ENCODE results near the gene NDUFA7. TPM values are rescaled to one million over a fixed set of nuclear protein-coding genes. Genes with fewer than 3 reads are reported as not detected.

NDUFA7 gene
- total and polyA plus RNA-seq, 2 of the 13 experiments (the other 11 are each of a cell fraction or from before 2014, with no cell fraction given), result 64.5 to 71.5 TPM

- H3K27me3 ChIP-seq (ENCODE audit: control insufficient read depth in 1 of 2, insufficient read depth in 2 of 2, low read length in 2 of 2), result peaks cover 0 to 3% of the 10 kb centered on the region in 2 experiments; a peak in 1 of 5 replicates
- in situ Hi-C loops (cut with HindIII; ENCODE audit: extremely low pct_ligation_motif_present, low pct_unique_long_range_greater_than_20kb), result no loop called here
- H3K4me3 ChIP-seq (replicated peaks in 1 of 3; ENCODE audit: insufficient read depth in 1 of 3, low read depth in 2 of 3, low read length in 3 of 3), result peak overlapping the region in 1 of 3 experiments; percentile 2; a peak in 1 of 6 replicates
- POLR2A ChIA-PET, result interaction anchor here (1.1 to 1.7 kb wide), 4 partner anchors 9 to 56 kb away, joined by 3 to 8 read pairs (median 4); partner anchors contain the start of gene RAB11B
- no peak overlapping the region for H3K9ac ChIP-seq (ENCODE audit: insufficient read depth, low read depth, low read length)
- CTCF ChIA-PET (ENCODE audit: low intra/inter-chr PET ratio, low total read pairs), result no interaction called here
- peaks cover 65% of the 10 kb centered on the region for H3K4me1 ChIP-seq (ENCODE audit: insufficient read depth, low read length)
- intact Hi-C loops (cut with micrococcal nuclease; ENCODE audit: unreplicated experiment), result no loop called here
- peak overlapping the region; percentile 28; the same call in 1 of the 2 replicates for H3K4me2 ChIP-seq (ENCODE audit: low read depth, low read length)
- no peak for ATAC-seq
- H3K36me3 ChIP-seq (replicated peaks in 1 of 2; ENCODE audit: control insufficient read depth in 1 of 2, insufficient read depth in 2 of 2, low read length in 2 of 2), result peaks cover 0 to 5% of the 10 kb centered on the region in 2 experiments; a peak in 1 of 5 replicates
- H3K27ac ChIP-seq (ENCODE audit: extremely low read length, insufficient read depth, low read length), result no peak overlapping the region
- FAIRE-seq, result no peak
- no peaks in the 10 kb centered on the region for H3K79me2 ChIP-seq (ENCODE audit: insufficient read depth, low read length)
- WGBS (ENCODE audit: low lambda C conversion rate), result 59% methylated on average over 23 of the region's 23 CpGs
- no TSS peak for BruUV-seq (replicated peaks)
- H4K20me1 ChIP-seq (ENCODE audit: insufficient read depth, low read length), result no peaks in the 10 kb centered on the region
- H3K9me3 ChIP-seq (ENCODE audit: low read length), result no peaks in the 10 kb centered on the region
- DNase-seq (ENCODE audit: low spot score), result no peak
- no peak overlapping the region for H2AFZ ChIP-seq (ENCODE audit: low read length)
- TF ChIP-seq PAXIP1 (CRISPR knock-in tag; conservative IDR thresholded peaks at IDR 0.05) (0 out of 2 replicates have a peak, but pooled peaks have one; percentile 16), EP300 (IDR thresholded peaks at IDR 0.05; ENCODE audit: low read depth in 2 of 2, low read length in 2 of 2) (no peak), EP300 (CRISPR knock-in tag; IDR thresholded peaks at IDR 0.05; ENCODE audit: borderline replicate concordance) (no peak), ZNF121 (CRISPR knock-in tag; IDR thresholded peaks at IDR 0.05) (peak; percentile 91), HNRNPLL (IDR thresholded peaks at IDR 0.05; ENCODE audit: low read depth, low read length, poor library complexity, severe bottlenecking) (no peak), POLR2AphosphoS5 (IDR thresholded peaks at IDR 0.05; ENCODE audit: low read depth, low read length) (0 out of 2 replicates have a peak, but pooled peaks have one; percentile 6), RARA (CRISPR knock-in tag; IDR thresholded peaks at IDR 0.05) (peak; percentile 45; the same call in 1 of the 2 replicates), ZNF24 (IDR thresholded peaks at IDR 0.05) (peak; percentile 89), ZBTB7A (CRISPR knock-in tag; IDR thresholded peaks at IDR 0.05) (no peak), NFATC3 (CRISPR knock-in tag; IDR thresholded peaks at IDR 0.05) (no peak), SKI (IDR thresholded peaks at IDR 0.05; ENCODE audit: partially characterized antibody) (peak; percentile 43), CEBPG (CRISPR knock-in tag; IDR thresholded peaks at IDR 0.05) (0 out of 2 replicates have a peak, but pooled peaks have one; percentile 17), ZNF687 (CRISPR knock-in tag; IDR thresholded peaks at IDR 0.05) (peak; percentile 46; the same call in 1 of the 2 replicates), KDM2A (CRISPR knock-in tag; IDR thresholded peaks at IDR 0.05; ENCODE audit: borderline replicate concordance, low read depth) (peak; percentile 14; the same call in 1 of the 2 replicates), POLR2G (IDR thresholded peaks at IDR 0.05; ENCODE audit: low read depth, low read length) (0 out of 2 replicates have a peak, but pooled peaks have one; percentile 14), ZNF263 (CRISPR knock-in tag; IDR thresholded peaks at IDR 0.05) (0 out of 2 replicates have a peak, but pooled peaks have one; percentile 13), RXRB (CRISPR knock-in tag; IDR thresholded peaks at IDR 0.05; ENCODE audit: borderline replicate concordance) (peak; percentile 85)
These were observed 46.3 kb upstream of the NDUFA7 start for GRCh38 chr19:8367327-8368001.

All from HepG2 (cell line).